ENCODE results near the gene ZNF407. TPM values are rescaled to one million over a fixed set of nuclear protein-coding genes. Genes with fewer than 3 reads are reported as not detected.

Gene ZNF407
- total RNA-seq, 1 donor: 16.6 TPM

- Histone ChIP-seq H4K20me1 (ENCODE audit: insufficient read depth, low read length) (peaks cover 26% of the 10 kb centered on the region), H3K79me2 (ENCODE audit: insufficient read depth, low read length) (peaks cover 38% of the 10 kb centered on the region), H3K4me1 (ENCODE audit: insufficient read depth, low read length) (no peaks in the 10 kb centered on the region), H2AFZ (ENCODE audit: low read length) (no peak overlapping the region), H3K4me2 (ENCODE audit: insufficient read depth, low read length) (no peak overlapping the region), H3K4me3 (ENCODE audit: insufficient read depth, low read length) (no peak overlapping the region), H3K27me3 (ENCODE audit: insufficient read depth, low read length) (no peaks in the 10 kb centered on the region), H3K9me3 (ENCODE audit: low read depth, low read length) (no peaks in the 10 kb centered on the region), H3K36me3 (ENCODE audit: insufficient read depth, low read length) (no peaks in the 10 kb centered on the region), H3K27ac (ENCODE audit: low read depth, low read length) (no peak overlapping the region)
- peak; percentile 66 for DNase-seq (ENCODE audit: insufficient read length, low spot score, missing footprints)
- TF ChIP-seq, protein P1, sequence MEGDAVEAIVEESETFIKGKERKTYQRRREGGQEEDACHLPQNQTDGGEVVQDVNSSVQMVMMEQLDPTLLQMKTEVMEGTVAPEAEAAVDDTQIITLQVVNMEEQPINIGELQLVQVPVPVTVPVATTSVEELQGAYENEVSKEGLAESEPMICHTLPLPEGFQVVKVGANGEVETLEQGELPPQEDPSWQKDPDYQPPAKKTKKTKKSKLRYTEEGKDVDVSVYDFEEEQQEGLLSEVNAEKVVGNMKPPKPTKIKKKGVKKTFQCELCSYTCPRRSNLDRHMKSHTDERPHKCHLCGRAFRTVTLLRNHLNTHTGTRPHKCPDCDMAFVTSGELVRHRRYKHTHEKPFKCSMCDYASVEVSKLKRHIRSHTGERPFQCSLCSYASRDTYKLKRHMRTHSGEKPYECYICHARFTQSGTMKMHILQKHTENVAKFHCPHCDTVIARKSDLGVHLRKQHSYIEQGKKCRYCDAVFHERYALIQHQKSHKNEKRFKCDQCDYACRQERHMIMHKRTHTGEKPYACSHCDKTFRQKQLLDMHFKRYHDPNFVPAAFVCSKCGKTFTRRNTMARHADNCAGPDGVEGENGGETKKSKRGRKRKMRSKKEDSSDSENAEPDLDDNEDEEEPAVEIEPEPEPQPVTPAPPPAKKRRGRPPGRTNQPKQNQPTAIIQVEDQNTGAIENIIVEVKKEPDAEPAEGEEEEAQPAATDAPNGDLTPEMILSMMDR (IDR thresholded peaks at IDR 0.05; ENCODE audit: extremely low read depth, low read depth, low read length): no peak
Observed at GRCh38 chr18:74625157-74625556, 27.5 kb downstream of the ZNF407 start.

DNA sequence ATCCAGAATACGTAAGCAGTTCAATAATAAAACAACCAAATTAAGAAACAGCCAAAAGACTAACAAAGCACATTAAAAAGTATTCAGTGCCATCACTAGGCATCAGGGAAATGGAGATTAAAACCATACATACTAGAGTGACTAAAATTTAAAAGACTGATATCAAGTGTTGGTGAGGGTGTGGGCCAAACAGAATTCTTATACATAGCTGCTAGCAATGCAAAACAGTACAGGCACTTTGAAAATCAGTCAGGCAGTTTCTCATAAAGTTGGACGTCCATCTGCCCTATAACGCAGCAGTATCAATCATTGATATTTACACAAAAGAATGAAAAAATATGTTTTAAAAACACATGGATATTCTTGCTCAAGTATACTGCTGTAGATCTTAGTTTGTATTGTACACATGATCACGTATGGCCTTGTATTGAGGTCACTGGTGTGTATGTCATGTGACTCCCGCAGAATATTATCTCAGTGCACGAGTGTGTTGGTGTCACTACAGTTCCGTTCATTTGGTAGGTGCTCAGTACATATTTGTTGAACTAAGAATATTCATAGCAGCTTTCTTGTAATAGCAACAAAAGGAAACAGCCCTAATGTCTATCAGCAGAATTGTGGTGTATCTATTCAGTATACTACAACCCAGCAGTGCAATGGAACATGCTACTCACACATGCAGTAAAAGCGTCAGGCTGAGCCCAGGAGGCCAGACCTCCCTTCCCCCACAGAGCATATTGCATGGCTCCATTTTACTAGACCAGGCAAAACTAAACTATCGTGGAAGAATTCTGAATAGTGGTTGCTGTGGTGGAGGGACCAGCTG lies 28.6 kb downstream of the ZNF407 start:
- DNase-seq (ENCODE audit: insufficient read length, low spot score, missing footprints): peak; percentile 65
- Histone ChIP-seq H3K27ac (ENCODE audit: low read depth, low read length) (no peak overlapping the region), H4K20me1 (ENCODE audit: insufficient read depth, low read length) (peaks cover 22% of the 10 kb centered on the region), H3K27me3 (ENCODE audit: insufficient read depth, low read length) (no peaks in the 10 kb centered on the region), H2AFZ (ENCODE audit: low read length) (no peak overlapping the region), H3K79me2 (ENCODE audit: insufficient read depth, low read length) (peaks cover 33% of the 10 kb centered on the region), H3K9me3 (ENCODE audit: low read depth, low read length) (no peaks in the 10 kb centered on the region), H3K4me3 (ENCODE audit: insufficient read depth, low read length) (no peak overlapping the region), H3K4me1 (ENCODE audit: insufficient read depth, low read length) (no peaks in the 10 kb centered on the region), H3K4me2 (ENCODE audit: insufficient read depth, low read length) (no peak overlapping the region), H3K36me3 (ENCODE audit: insufficient read depth, low read length) (no peaks in the 10 kb centered on the region)
- TF ChIP-seq, protein P1 (IDR thresholded peaks at IDR 0.05; ENCODE audit: extremely low read depth, low read depth, low read length): no peak

GRCh38 chr18:74630804-74631203 lies 33.1 kb downstream of the ZNF407 start:
- Histone ChIP-seq H3K27me3 (ENCODE audit: insufficient read depth, low read length) (no peaks in the 10 kb centered on the region), H4K20me1 (ENCODE audit: insufficient read depth, low read length) (peaks cover 4% of the 10 kb centered on the region), H3K79me2 (ENCODE audit: insufficient read depth, low read length) (peaks cover 7% of the 10 kb centered on the region), H3K4me1 (ENCODE audit: insufficient read depth, low read length) (no peaks in the 10 kb centered on the region), H3K9me3 (ENCODE audit: low read depth, low read length) (no peaks in the 10 kb centered on the region), H3K27ac (ENCODE audit: low read depth, low read length) (no peak overlapping the region), H3K4me3 (ENCODE audit: insufficient read depth, low read length) (no peak overlapping the region), H3K4me2 (ENCODE audit: insufficient read depth, low read length) (no peak overlapping the region), H3K36me3 (ENCODE audit: insufficient read depth, low read length) (peaks cover 3% of the 10 kb centered on the region), H2AFZ (ENCODE audit: low read length) (no peak overlapping the region)
- TF ChIP-seq, protein P1 (IDR thresholded peaks at IDR 0.05; ENCODE audit: extremely low read depth, low read depth, low read length): no peak
- no peak for DNase-seq (ENCODE audit: insufficient read length, low spot score, missing footprints)

DNA sequence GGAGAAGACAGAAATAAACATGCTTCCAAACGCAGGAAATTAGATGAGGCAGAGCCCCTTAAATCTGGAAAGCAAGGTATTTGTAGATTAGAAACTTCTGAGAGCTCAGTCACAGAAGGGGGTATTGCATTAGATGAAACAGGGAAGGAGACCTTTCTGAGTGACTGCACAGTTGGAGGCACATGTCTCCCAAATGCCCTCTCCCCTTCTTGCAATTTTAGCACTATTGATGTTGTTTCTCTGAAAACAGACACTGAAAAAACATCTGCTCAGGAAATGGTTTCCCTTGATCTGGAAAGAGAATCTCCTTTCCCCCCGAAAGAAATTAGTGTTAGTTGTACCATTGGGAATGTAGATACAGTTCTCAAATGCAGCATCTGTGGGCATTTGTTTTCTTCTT lies 33.5 kb downstream of the ZNF407 start:
- no peak overlapping the region for H3K27ac ChIP-seq (ENCODE audit: low read depth, low read length)
- H3K4me1 ChIP-seq (ENCODE audit: insufficient read depth, low read length): no peaks in the 10 kb centered on the region
- DNase-seq (ENCODE audit: insufficient read length, low spot score, missing footprints): no peak
- H3K9me3 ChIP-seq (ENCODE audit: low read depth, low read length): no peaks in the 10 kb centered on the region
- H2AFZ ChIP-seq (ENCODE audit: low read length): no peak overlapping the region
- no peak overlapping the region for H3K4me3 ChIP-seq (ENCODE audit: insufficient read depth, low read length)
- peaks cover 5% of the 10 kb centered on the region for H3K79me2 ChIP-seq (ENCODE audit: insufficient read depth, low read length)
- H3K36me3 ChIP-seq (ENCODE audit: insufficient read depth, low read length): peaks cover 3% of the 10 kb centered on the region
- peaks cover 4% of the 10 kb centered on the region for H4K20me1 ChIP-seq (ENCODE audit: insufficient read depth, low read length)
- TF ChIP-seq, protein P1 (IDR thresholded peaks at IDR 0.05; ENCODE audit: extremely low read depth, low read depth, low read length): no peak
- no peaks in the 10 kb centered on the region for H3K27me3 ChIP-seq (ENCODE audit: insufficient read depth, low read length)
- H3K4me2 ChIP-seq (ENCODE audit: insufficient read depth, low read length): no peak overlapping the region

Measured in osteoblast (primary cell).